Hematopoietic multipotent progenitor cell treated with erythropoietin and hydrocortisone succinate and interleukin-3 and kit ligand, for 6 days (in vitro differentiated cells): Measurements from ENCODE around the gene UBAP1L.
"Not testable (repeated sequence)": the region's sequence is repeated elsewhere in the genome, so short reads cannot be mapped to it uniquely, and the experiment has no call there.

Experiments used
- DNase-seq: peaks from one replicate; pipeline ENCODE4 v3.0.0-alpha.2; 2015

Gene UBAP1L

DNA sequence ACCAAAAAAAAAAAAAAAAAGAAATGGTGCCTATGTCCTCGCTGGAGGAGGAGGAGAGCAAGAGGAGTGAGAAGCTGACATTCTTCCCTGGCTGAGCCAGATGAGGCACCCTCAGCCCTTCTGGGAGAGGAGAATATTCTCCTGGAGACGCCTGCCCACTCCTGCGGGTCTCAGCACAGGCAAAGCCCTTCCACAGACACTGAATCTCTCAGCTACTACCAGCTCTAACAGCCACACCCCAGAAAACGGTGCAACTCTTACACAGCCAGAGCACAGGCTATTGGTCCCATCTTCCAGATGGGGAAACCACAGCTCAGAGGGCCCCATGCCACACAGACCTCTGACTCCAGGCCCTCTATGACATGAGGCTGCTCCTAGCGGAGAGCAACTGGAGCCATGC, 52.9 kb downstream of the UBAP1L start:
- no peak for DNase-seq

- no peak for DNase-seq
Observed at GRCh38 chr15:65060641-65061397, 54.2 kb downstream of the UBAP1L start.

DNA sequence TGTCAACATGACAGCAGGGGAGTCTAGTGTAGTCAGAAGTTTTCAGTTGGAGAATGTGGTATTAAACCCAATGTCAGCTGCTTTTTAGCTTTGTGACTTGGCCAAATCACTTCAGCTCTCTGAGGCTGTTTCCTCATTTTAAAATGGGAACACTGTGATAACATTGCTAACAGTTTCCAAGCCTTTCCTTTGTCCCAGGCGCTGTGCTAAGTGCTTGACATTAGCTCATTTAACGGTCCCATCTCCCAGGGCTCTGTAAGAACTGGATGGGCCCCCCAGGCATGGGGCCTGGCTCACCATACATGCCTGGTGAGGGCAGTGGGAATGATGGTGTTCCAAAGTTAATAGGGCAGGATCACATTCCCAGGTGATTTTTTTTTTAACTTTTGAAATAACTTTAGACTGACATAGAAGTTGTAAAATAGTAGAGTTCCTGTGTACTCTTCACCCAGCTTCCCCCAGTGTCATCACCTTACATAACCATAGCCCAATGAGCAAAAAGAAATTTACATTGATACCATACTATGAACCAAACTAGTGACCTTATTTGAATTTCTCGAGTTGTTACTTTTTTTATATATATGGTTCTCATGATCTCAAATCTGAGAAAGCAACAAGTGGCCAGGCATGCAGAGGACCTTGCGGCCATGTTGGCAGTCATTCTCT, 54.9 kb downstream of the UBAP1L start:
- DNase-seq: no peak

- no peak for DNase-seq
Observed at GRCh38 chr15:65059369-65059750, 55.6 kb downstream of the UBAP1L start.

DNA sequence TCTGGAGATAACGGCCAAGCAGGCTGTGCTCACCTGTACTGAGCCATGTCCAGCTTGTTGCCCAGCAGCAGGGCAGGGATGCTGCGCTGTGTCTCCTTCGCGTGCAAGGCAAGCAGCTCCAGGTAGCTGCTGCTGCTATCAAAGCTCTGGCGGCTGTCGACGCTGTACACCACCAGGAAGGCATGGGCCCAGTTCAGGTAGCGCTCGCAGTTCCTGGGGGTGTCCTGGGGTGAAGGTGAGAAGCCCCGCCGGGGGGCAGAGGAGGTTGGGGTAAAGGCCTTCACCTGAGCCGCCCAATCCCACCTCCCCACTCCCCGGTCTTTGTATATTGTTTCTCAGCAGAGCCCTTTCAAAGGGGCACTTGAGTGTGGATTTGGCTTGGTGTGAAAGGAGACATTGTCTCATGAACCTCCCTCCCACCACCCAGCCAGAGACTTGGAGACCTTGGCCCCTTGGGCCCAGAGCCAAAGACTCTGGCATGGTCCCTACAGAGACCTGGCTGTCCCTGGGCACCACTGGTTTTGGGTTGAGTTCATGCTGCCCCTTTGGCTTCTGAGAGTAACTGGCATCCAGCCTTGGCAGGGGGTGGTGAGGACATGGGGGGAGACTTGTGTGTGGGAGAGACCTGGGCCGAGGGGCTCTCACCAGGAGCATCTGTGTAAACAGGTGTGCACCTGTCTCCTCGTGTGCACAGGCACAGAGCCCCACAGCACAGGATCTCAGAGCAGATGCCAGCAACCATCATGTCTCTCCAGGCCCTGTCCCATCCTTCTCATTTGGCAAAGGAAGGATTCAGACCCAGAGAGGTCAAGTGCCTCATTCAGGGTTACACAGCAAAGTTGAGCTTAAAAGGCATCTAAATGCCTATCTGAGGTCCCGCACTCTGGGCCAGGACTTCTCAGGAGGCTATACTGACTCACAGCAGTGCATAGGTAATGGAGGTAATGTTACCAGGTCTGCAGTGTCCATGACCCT, 56.3 kb downstream of the UBAP1L start:
- no peak for DNase-seq

- no peak for DNase-seq
Observed at GRCh38 chr15:65057549-65057940, 57.5 kb downstream of the UBAP1L start.

DNA sequence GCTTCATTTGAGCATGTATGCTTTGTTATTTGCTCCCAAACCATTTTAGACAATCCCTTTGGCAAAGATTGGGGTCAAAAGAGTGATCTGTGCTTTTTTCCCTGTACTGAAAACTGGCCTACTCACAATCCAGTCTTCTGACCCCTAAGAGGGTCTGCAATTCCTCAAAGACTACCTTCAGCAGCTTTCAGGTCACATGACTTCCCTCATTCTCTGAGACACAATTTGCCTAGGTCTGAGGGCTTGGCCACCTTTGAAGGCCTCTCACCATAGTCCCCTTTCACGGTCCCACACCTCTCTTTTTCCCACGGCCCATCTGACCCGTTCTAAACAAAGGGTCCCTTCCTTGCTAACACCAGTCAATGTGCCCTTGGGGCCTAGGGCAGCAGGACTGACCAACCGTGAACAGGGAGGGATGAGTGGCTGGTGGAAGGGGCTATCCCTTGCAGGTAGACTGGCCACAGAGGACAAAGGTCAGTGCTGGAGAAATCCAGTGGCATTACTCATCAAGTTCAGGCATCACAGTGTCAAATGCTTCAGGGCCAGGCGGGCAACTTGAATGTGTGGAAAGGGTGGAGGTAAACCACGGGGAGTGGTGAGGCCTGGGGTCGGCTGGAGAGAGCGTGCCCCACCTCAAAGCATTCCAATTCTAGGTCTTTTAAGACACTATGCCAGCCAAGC, 58.0 kb downstream of the UBAP1L start:
- no peak for DNase-seq

DNA sequence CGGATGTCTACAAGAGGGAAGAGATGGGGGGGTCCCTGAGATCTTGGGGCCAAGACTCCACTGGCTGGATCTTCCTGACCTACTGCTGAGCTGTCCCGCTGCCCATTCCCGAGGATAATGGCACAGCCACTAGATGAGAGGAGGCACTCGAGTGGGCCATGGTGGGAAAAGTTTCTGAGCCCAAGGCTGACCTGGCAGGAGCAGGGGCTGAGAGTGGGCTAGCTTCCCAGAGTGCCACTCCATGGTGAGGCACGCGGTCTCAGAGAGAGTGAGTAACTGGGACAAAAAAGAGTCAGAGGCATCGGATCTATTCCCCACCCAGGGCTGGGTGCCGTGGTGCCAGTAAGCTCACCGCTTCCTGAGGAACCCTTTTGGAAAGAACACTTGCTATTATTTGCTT, 58.9 kb downstream of the UBAP1L start:
- DNase-seq: no peak

- peak; percentile 34 for DNase-seq
Observed at GRCh38 chr15:65055201-65055870, 59.7 kb downstream of the UBAP1L start.

DNA sequence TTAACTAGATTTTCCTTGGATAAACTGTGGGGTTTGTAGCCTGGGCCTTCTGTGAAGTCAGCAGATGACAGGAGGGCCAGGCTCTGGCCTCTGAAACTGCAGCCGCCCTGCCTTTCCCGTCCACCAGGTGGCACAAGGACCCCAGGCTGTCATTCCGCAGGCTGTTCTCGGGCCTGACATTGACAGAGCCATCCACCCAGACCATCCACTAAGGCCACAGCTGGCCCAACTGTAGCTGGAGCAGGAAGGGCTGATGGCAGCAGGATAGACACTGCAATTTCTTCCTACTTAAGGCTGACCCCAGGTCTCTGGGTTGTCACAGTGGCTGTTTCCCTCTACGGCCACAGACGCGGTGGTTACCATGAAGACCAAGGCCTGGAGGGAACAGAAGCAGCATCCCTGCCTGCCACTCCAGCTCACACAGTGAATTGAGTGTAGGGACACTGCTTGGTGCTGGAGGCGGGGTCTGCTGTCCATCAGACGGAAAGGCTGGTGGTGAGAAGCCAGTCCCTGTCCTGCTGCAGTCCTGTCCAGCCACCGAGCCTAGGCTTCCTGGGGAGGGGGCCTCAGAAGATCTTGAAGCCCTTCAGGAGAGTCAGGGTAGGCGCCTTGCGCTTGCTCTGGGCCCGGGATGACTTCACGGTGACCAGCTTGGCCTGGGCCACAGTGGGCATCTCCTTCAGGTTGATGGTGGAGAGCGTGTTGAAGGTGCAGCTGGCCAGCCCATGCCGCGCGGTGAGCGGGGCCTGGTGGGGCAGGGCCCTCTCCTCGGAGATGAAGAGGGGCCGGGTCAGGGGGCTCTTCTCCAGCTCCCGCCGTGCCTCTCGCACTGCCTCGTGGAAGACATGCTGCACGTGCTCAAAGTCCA, 60.4 kb downstream of the UBAP1L start:
- peak; percentile 85 for DNase-seq

GRCh38 chr15:65052956-65053355, 62.0 kb downstream of the UBAP1L start:
- no peak for DNase-seq

DNA sequence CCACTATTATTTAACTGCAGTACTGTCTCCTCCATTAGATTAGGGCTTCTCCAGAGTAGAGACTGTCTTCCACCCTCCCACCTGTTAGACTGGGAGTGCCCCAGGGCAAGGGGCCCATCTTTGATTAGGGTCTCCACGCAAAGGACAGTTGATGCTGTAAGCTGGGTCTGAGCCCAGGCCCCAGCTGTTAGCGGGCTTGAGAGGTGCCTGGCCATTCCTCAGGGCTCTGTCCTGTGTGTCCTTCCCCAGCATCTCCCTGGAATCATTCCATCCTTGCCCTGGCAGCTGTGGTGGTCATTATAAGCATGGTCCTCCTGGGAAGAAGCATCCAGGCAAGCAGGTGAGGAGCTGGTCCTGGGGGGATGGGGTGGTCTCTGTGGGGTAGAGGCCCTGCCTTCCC, 63.7 kb downstream of the UBAP1L start:
- no peak for DNase-seq

GRCh38 chr15:65050270-65050669, 64.7 kb downstream of the UBAP1L start:
- no peak for DNase-seq

- peak; percentile 95 for DNase-seq
Observed at GRCh38 chr15:65049418-65049840, 65.6 kb downstream of the UBAP1L start.

- no peak for DNase-seq
Observed at GRCh38 chr15:65048241-65048640, 66.8 kb downstream of the UBAP1L start.

DNA sequence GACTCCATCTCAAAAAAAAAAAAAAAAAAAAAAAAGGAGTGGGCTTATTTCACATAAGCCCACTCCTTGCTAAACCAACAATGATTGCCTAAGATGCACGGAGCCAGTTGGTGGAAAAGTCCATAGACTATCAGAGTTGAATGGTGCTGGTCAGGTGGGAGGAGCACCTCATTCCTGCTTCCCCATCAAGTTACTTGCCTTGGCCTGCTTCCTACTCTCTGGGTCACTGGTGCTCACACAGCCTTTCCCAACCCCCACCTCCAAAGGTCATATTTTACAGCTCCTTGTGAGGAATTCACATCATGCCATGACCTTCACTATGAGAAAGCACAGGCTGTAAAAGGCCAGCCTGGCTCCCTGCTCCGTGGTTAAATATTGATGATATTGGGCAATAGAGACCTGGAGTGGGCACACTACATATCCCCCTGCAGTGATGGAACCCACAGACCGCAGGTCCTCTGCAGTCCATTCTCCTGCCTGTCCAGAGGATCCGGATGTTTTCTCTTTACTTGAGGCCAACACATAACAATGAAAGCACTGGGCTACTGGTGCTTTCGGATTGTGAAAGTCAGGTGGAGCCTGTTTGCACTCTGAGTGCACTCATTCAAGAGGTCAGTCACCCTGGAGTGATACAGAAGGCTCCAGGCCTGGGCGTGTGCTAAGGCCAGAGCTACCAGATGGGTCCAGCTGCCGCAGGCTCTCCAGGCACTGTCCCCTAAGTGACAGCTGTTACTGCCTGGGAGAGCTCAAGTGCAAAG, 70.1 kb downstream of the UBAP1L start, which contains the start of gene SLC51B:
Gene SLC51B, plus strand, starts transcription at position 664 of the 758 bp plus-strand sequence. CDS start 4,618 bp downstream, outside the sequence.
- DNase-seq: no peak

- DNase-seq: not testable (repeated sequence)
Observed at GRCh38 chr15:65044218-65044617, 70.8 kb downstream of the UBAP1L start.

DNA sequence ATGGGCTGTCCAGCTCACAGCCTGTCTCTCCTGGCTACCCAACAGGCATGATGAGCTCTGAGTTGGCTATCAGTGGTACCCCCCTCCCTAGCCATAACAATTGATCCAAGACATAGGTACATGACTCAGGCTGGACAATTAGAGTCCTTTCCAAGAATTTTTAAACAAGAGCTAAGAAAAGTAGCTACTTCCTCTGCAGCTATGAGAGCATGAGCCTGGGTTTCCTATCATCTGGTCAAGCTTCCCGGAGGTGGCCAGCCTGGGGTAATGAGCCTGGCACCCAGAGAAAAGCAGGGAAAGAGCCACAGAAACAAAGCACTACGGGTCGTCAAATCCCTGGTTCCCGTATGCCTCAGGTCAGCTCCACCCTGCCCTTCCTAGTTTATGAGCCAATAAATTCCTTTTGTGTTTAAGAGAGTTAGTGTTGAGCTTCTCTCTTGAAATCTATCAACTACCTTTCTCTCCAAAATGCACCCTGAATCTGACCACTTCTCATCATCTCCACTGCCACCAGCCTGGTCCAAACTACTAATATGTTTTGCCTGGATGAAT, 72.1 kb downstream of the UBAP1L start:
- DNase-seq: no peak
